ENCODE data around the gene TNFSF10.

The TNFSF10 gene

GRCh38 chr3:172520301-172520831 is 2.9 kb downstream of the TNFSF10 start:
- H3K4me2 ChIP-seq (ENCODE audit: insufficient read depth, low read length, poor library complexity, severe bottlenecking), result no peak overlapping the region
- no peak overlapping the region for H2BK5ac ChIP-seq (ENCODE audit: low read length)
- no CpG with 5 or more reads among the region's 4 CpGs for WGBS, 2 donors (ENCODE audit: extremely low coverage in 2 of 2, insufficient read length in 2 of 2, insufficient replicate concordance in 1 of 2)
- H3K23ac ChIP-seq (ENCODE audit: low read depth, low read length, poor library complexity), result no peak overlapping the region
- H2BK12ac ChIP-seq (ENCODE audit: low read length), result no peak overlapping the region
- H4K91ac ChIP-seq (ENCODE audit: low read depth, low read length, poor library complexity), result no peak overlapping the region
- no peak for DNase-seq (ENCODE audit: low spot score)
- H4K8ac ChIP-seq (ENCODE audit: low read depth, low read length), result no peak overlapping the region
- no peak overlapping the region for H2AK5ac ChIP-seq (ENCODE audit: low read depth, low read length)
- no peak overlapping the region for H3K9ac ChIP-seq (ENCODE audit: low read depth, low read length, poor library complexity)
- no peak overlapping the region for H3K4me3 ChIP-seq (ENCODE audit: low read length in 2 of 2)
- H3K27me3 ChIP-seq (ENCODE audit: control insufficient read depth in 3 of 3, insufficient read depth in 3 of 3, low read depth in 1 of 3, low read length in 3 of 3), result no peaks in the 10 kb centered on the region
- H2BK120ac ChIP-seq (ENCODE audit: low read depth, low read length), result no peak overlapping the region
- no peaks in the 10 kb centered on the region for H3K79me1 ChIP-seq (ENCODE audit: low read depth, low read length)
- no peak overlapping the region for H3K4ac ChIP-seq (ENCODE audit: low read length)
- no peak overlapping the region for H2AFZ ChIP-seq (ENCODE audit: low read length)
- H3K9me3 ChIP-seq (replicated peaks in 1 of 2; ENCODE audit: control insufficient read depth in 2 of 2, insufficient read depth in 1 of 2, low read depth in 1 of 2, low read length in 2 of 2), result no peaks in the 10 kb centered on the region
- no peak overlapping the region for H3K14ac ChIP-seq (ENCODE audit: low read length)
- no peak overlapping the region for H2BK15ac ChIP-seq (ENCODE audit: low read length)
- H3K27ac ChIP-seq (replicated peaks; ENCODE audit: low read length), result no peak overlapping the region
- peaks cover 4% of the 10 kb centered on the region in 2 donors for H3K4me1 ChIP-seq (ENCODE audit: control insufficient read depth in 2 of 2, insufficient read depth in 1 of 2, low read depth in 1 of 2, low read length in 2 of 2)
- H3K36me3 ChIP-seq (replicated peaks in 1 of 2; ENCODE audit: control insufficient read depth in 2 of 2, insufficient read depth in 2 of 2, low read length in 2 of 2), result no peaks in the 10 kb centered on the region
- H3K18ac ChIP-seq (ENCODE audit: low read length), result no peak overlapping the region

GRCh38 chr3:172519740-172520139 is 3.5 kb downstream of the TNFSF10 start:
- H2BK12ac ChIP-seq (ENCODE audit: low read length), result no peak overlapping the region
- no CpG with 5 or more reads among the region's 5 CpGs for WGBS, 2 donors (ENCODE audit: extremely low coverage in 2 of 2, insufficient read length in 2 of 2, insufficient replicate concordance in 1 of 2)
- no peak for DNase-seq (ENCODE audit: low spot score)
- no peak overlapping the region for H2BK15ac ChIP-seq (ENCODE audit: low read length)
- H2AFZ ChIP-seq (ENCODE audit: low read length), result no peak overlapping the region
- no peak overlapping the region for H3K9ac ChIP-seq (ENCODE audit: low read depth, low read length, poor library complexity)
- no peak overlapping the region for H4K8ac ChIP-seq (ENCODE audit: low read depth, low read length)
- H3K23ac ChIP-seq (ENCODE audit: low read depth, low read length, poor library complexity), result no peak overlapping the region
- H3K4me2 ChIP-seq (ENCODE audit: insufficient read depth, low read length, poor library complexity, severe bottlenecking), result no peak overlapping the region
- H3K27ac ChIP-seq (replicated peaks; ENCODE audit: low read length), result no peak overlapping the region
- H2BK120ac ChIP-seq (ENCODE audit: low read depth, low read length), result no peak overlapping the region
- no peak overlapping the region for H2BK5ac ChIP-seq (ENCODE audit: low read length)
- H3K9me3 ChIP-seq (replicated peaks in 1 of 2; ENCODE audit: control insufficient read depth in 2 of 2, insufficient read depth in 1 of 2, low read depth in 1 of 2, low read length in 2 of 2), result no peaks in the 10 kb centered on the region
- H3K18ac ChIP-seq (ENCODE audit: low read length), result no peak overlapping the region
- no peaks in the 10 kb centered on the region for H3K36me3 ChIP-seq (replicated peaks in 1 of 2; ENCODE audit: control insufficient read depth in 2 of 2, insufficient read depth in 2 of 2, low read length in 2 of 2)
- no peak overlapping the region for H2AK5ac ChIP-seq (ENCODE audit: low read depth, low read length)
- no peaks in the 10 kb centered on the region for H3K79me1 ChIP-seq (ENCODE audit: low read depth, low read length)
- H3K14ac ChIP-seq (ENCODE audit: low read length), result no peak overlapping the region
- no peaks in the 10 kb centered on the region for H3K27me3 ChIP-seq (ENCODE audit: control insufficient read depth in 3 of 3, insufficient read depth in 3 of 3, low read depth in 1 of 3, low read length in 3 of 3)
- peaks cover 4% of the 10 kb centered on the region in 2 donors for H3K4me1 ChIP-seq (ENCODE audit: control insufficient read depth in 2 of 2, insufficient read depth in 1 of 2, low read depth in 1 of 2, low read length in 2 of 2)
- no peak overlapping the region for H3K4ac ChIP-seq (ENCODE audit: low read length)
- H3K4me3 ChIP-seq (ENCODE audit: low read length in 2 of 2), result no peak overlapping the region
- no peak overlapping the region for H4K91ac ChIP-seq (ENCODE audit: low read depth, low read length, poor library complexity)

GRCh38 chr3:172518929-172519640 is 4.1 kb downstream of the TNFSF10 start:
- Histone ChIP-seq H2BK15ac (ENCODE audit: low read length) (no peak overlapping the region), H4K91ac (ENCODE audit: low read depth, low read length, poor library complexity) (no peak overlapping the region), H2BK5ac (ENCODE audit: low read length) (no peak overlapping the region), H3K14ac (ENCODE audit: low read length) (no peak overlapping the region), H3K9ac (ENCODE audit: low read depth, low read length, poor library complexity) (no peak overlapping the region), H2AK5ac (ENCODE audit: low read depth, low read length) (no peak overlapping the region), H3K79me1 (ENCODE audit: low read depth, low read length) (no peaks in the 10 kb centered on the region), H2BK120ac (ENCODE audit: low read depth, low read length) (no peak overlapping the region), H3K4me2 (ENCODE audit: insufficient read depth, low read length, poor library complexity, severe bottlenecking) (no peak overlapping the region), H3K4me1 (ENCODE audit: control insufficient read depth in 2 of 2, insufficient read depth in 1 of 2, low read depth in 1 of 2, low read length in 2 of 2) (peaks cover 4% of the 10 kb centered on the region in 2 donors), H3K27me3 (ENCODE audit: control insufficient read depth in 3 of 3, insufficient read depth in 3 of 3, low read depth in 1 of 3, low read length in 3 of 3) (no peaks in the 10 kb centered on the region), H3K9me3 (replicated peaks in 1 of 2; ENCODE audit: control insufficient read depth in 2 of 2, insufficient read depth in 1 of 2, low read depth in 1 of 2, low read length in 2 of 2) (no peaks in the 10 kb centered on the region), H3K18ac (ENCODE audit: low read length) (no peak overlapping the region), H4K8ac (ENCODE audit: low read depth, low read length) (no peak overlapping the region), H3K23ac (ENCODE audit: low read depth, low read length, poor library complexity) (no peak overlapping the region), H3K27ac (replicated peaks; ENCODE audit: low read length) (no peak overlapping the region), H3K4ac (ENCODE audit: low read length) (no peak overlapping the region), H2BK12ac (ENCODE audit: low read length) (no peak overlapping the region), H3K4me3 (ENCODE audit: low read length in 2 of 2) (no peak overlapping the region), H3K36me3 (replicated peaks in 1 of 2; ENCODE audit: control insufficient read depth in 2 of 2, insufficient read depth in 2 of 2, low read length in 2 of 2) (no peaks in the 10 kb centered on the region), H2AFZ (ENCODE audit: low read length) (no peak overlapping the region)
- DNase-seq (ENCODE audit: low spot score), result no peak
- no CpG with 5 or more reads among the region's 2 CpGs for WGBS, 2 donors (ENCODE audit: extremely low coverage in 2 of 2, insufficient read length in 2 of 2, insufficient replicate concordance in 1 of 2)

- Histone ChIP-seq H3K27me3 (ENCODE audit: control insufficient read depth in 3 of 3, insufficient read depth in 3 of 3, low read depth in 1 of 3, low read length in 3 of 3) (no peaks in the 10 kb centered on the region), H3K18ac (ENCODE audit: low read length) (no peak overlapping the region), H3K4ac (ENCODE audit: low read length) (no peak overlapping the region), H3K4me3 (ENCODE audit: low read length in 2 of 2) (no peak overlapping the region), H2BK120ac (ENCODE audit: low read depth, low read length) (no peak overlapping the region), H4K8ac (ENCODE audit: low read depth, low read length) (no peak overlapping the region), H2AFZ (ENCODE audit: low read length) (no peak overlapping the region), H3K4me1 (ENCODE audit: control insufficient read depth in 2 of 2, insufficient read depth in 1 of 2, low read depth in 1 of 2, low read length in 2 of 2) (peaks cover 0 to 1% of the 10 kb centered on the region in 2 donors), H3K36me3 (replicated peaks in 1 of 2; ENCODE audit: control insufficient read depth in 2 of 2, insufficient read depth in 2 of 2, low read length in 2 of 2) (no peaks in the 10 kb centered on the region), H3K23ac (ENCODE audit: low read depth, low read length, poor library complexity) (no peak overlapping the region), H3K9me3 (replicated peaks in 1 of 2; ENCODE audit: control insufficient read depth in 2 of 2, insufficient read depth in 1 of 2, low read depth in 1 of 2, low read length in 2 of 2) (no peaks in the 10 kb centered on the region), H2BK15ac (ENCODE audit: low read length) (no peak overlapping the region), H3K14ac (ENCODE audit: low read length) (no peak overlapping the region), H3K4me2 (ENCODE audit: insufficient read depth, low read length, poor library complexity, severe bottlenecking) (no peak overlapping the region), H3K27ac (replicated peaks; ENCODE audit: low read length) (no peak overlapping the region), H3K79me1 (ENCODE audit: low read depth, low read length) (no peaks in the 10 kb centered on the region), H2AK5ac (ENCODE audit: low read depth, low read length) (no peak overlapping the region), H3K9ac (ENCODE audit: low read depth, low read length, poor library complexity) (no peak overlapping the region), H2BK12ac (ENCODE audit: low read length) (no peak overlapping the region), H2BK5ac (ENCODE audit: low read length) (no peak overlapping the region), H4K91ac (ENCODE audit: low read depth, low read length, poor library complexity) (no peak overlapping the region)
- no CpG with 5 or more reads among the region's 8 CpGs for WGBS, 2 donors (ENCODE audit: extremely low coverage in 2 of 2, insufficient read length in 2 of 2, insufficient replicate concordance in 1 of 2)
- no peak for DNase-seq (ENCODE audit: low spot score)
These were observed 5.3 kb downstream of the TNFSF10 start for GRCh38 chr3:172517859-172518466.
